GM12891 (cell line): ENCODE results near the gene KDM3B.
A peak's percentile ranks its signal among the peaks of the same experiment; 100 is the strongest.
"Not testable (repeated sequence)": the region's sequence is repeated elsewhere in the genome, so short reads cannot be mapped to it uniquely, and the experiment has no call there.

Experiments used
- DNase-seq: peaks from one replicate; pipeline ENCODE4 v3.0.0; 2011; ENCODE audit warnings: low spot score; ENCODE audit not compliant: insufficient read length
- FAIRE-seq: peaks from 2 replicates; lab custom pipeline; 2011; peaks lifted over from hg19 to GRCh38; lab: Jason Lieb, UNC
- PAX5 ChIP-seq: IDR thresholded peaks from 2 replicates; pipeline ENCODE4 v1.6.1; 2011; ENCODE audit warnings: low read length, moderate library complexity, mild to moderate bottlenecking; ENCODE audit not compliant: insufficient read depth, severe bottlenecking
- POLR2A ChIP-seq: IDR thresholded peaks from 2 replicates; pipeline ENCODE4 v1.6.1; 2011; ENCODE audit warnings: low read depth, low read length, control low read depth
- POLR2AphosphoS5 ChIP-seq: IDR thresholded peaks from 2 replicates; pipeline ENCODE4 v1.6.1; 2011; ENCODE audit warnings: low read depth, low read length, control low read depth
- POU2F2 ChIP-seq: IDR thresholded peaks from 2 replicates; pipeline ENCODE4 v1.6.1; 2011; ENCODE audit warnings: low read depth, mild to moderate bottlenecking, control low read depth, low read length, moderate library complexity
- SPI1 ChIP-seq: IDR thresholded peaks from 2 replicates; pipeline ENCODE4 v1.6.1; 2011; ENCODE audit warnings: low read depth, low read length, control low read depth
- TAF1 ChIP-seq: IDR thresholded peaks from 2 replicates; pipeline ENCODE4 v1.6.1; 2011; ENCODE audit warnings: low read depth, low read length, control low read depth

The KDM3B gene

GRCh38 chr5:138369261-138369660, 16.8 kb downstream of the KDM3B start:
- peak; percentile 33 for FAIRE-seq
- no peak for DNase-seq
- peak; percentile 40 for TF ChIP-seq SPI1
- TF ChIP-seq POLR2AphosphoS5 = no peak

GRCh38 chr5:138369706-138370105, 17.2 kb downstream of the KDM3B start:
- no peak for FAIRE-seq
- DNase-seq = no peak
- TF ChIP-seq PAX5 = no peak
- no peak for TF ChIP-seq POU2F2
- no peak for TF ChIP-seq POLR2AphosphoS5
- TF ChIP-seq TAF1 = no peak
- peak; percentile 42; the same call in 1 of the 2 replicates for TF ChIP-seq SPI1
- no peak for TF ChIP-seq POLR2A

- DNase-seq = no peak
- TF ChIP-seq POLR2AphosphoS5 = no peak
- no peak for TF ChIP-seq SPI1
- no peak for TF ChIP-seq POLR2A
- no peak for TF ChIP-seq POU2F2
- no peak for TF ChIP-seq TAF1
- TF ChIP-seq PAX5 = no peak
- no peak for FAIRE-seq
Measured at GRCh38 chr5:138370537-138370936, 18.1 kb downstream of the KDM3B start.

GRCh38 chr5:138371454-138371853, 19.0 kb downstream of the KDM3B start:
- DNase-seq (no peak), FAIRE-seq (peak; percentile 16)
- TF ChIP-seq PAX5 = no peak
- no peak for TF ChIP-seq POU2F2
- no peak for TF ChIP-seq POLR2A

GRCh38 chr5:138372225-138372624, 19.7 kb downstream of the KDM3B start:
- FAIRE-seq (peak; percentile 51), DNase-seq (no peak)
- no peak for TF ChIP-seq PAX5
- TF ChIP-seq SPI1 = no peak; the same call in 1 of the 2 replicates
- TF ChIP-seq POLR2A = no peak
- no peak for TF ChIP-seq POU2F2
- TF ChIP-seq TAF1 = no peak
- TF ChIP-seq POLR2AphosphoS5 = no peak

- TF ChIP-seq POLR2A (no peak), TAF1 (no peak), POU2F2 (no peak), PAX5 (no peak), POLR2AphosphoS5 (no peak), SPI1 (no peak)
- DNase-seq (no peak), FAIRE-seq (no peak)
Measured at GRCh38 chr5:138372653-138373052, 20.2 kb downstream of the KDM3B start.

GRCh38 chr5:138382347-138382746, 29.9 kb downstream of the KDM3B start:
- TF ChIP-seq SPI1 = no peak
- no peak for TF ChIP-seq TAF1
- no peak for TF ChIP-seq PAX5
- TF ChIP-seq POU2F2 = no peak
- no peak for TF ChIP-seq POLR2AphosphoS5
- no peak for TF ChIP-seq POLR2A
- DNase-seq (no peak), FAIRE-seq (no peak)

GRCh38 chr5:138385660-138386059, 33.2 kb downstream of the KDM3B start:
- TF ChIP-seq POU2F2 (no peak), POLR2AphosphoS5 (no peak), SPI1 (no peak), TAF1 (no peak), PAX5 (no peak), POLR2A (no peak)
- DNase-seq (no peak), FAIRE-seq (no peak)

- FAIRE-seq = no peak
- no peak for DNase-seq
- TF ChIP-seq POLR2AphosphoS5 = no peak
- no peak for TF ChIP-seq PAX5
- TF ChIP-seq POLR2A = no peak
- no peak for TF ChIP-seq POU2F2
- TF ChIP-seq SPI1 = no peak
- TF ChIP-seq TAF1 = no peak
Measured at GRCh38 chr5:138386290-138386689, 33.8 kb downstream of the KDM3B start.

- DNase-seq (no peak), FAIRE-seq (no peak)
- TF ChIP-seq PAX5 (no peak), TAF1 (no peak), POU2F2 (no peak), POLR2AphosphoS5 (no peak), POLR2A (no peak), SPI1 (no peak)
Measured at GRCh38 chr5:138389332-138389731, 36.8 kb downstream of the KDM3B start.

GRCh38 chr5:138389911-138390310, 37.4 kb downstream of the KDM3B start:
- not testable (repeated sequence) for FAIRE-seq, DNase-seq
